ENCODE data around the gene LIPM.

LIPM gene, protein sequence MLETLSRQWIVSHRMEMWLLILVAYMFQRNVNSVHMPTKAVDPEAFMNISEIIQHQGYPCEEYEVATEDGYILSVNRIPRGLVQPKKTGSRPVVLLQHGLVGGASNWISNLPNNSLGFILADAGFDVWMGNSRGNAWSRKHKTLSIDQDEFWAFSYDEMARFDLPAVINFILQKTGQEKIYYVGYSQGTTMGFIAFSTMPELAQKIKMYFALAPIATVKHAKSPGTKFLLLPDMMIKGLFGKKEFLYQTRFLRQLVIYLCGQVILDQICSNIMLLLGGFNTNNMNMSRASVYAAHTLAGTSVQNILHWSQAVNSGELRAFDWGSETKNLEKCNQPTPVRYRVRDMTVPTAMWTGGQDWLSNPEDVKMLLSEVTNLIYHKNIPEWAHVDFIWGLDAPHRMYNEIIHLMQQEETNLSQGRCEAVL

DNA sequence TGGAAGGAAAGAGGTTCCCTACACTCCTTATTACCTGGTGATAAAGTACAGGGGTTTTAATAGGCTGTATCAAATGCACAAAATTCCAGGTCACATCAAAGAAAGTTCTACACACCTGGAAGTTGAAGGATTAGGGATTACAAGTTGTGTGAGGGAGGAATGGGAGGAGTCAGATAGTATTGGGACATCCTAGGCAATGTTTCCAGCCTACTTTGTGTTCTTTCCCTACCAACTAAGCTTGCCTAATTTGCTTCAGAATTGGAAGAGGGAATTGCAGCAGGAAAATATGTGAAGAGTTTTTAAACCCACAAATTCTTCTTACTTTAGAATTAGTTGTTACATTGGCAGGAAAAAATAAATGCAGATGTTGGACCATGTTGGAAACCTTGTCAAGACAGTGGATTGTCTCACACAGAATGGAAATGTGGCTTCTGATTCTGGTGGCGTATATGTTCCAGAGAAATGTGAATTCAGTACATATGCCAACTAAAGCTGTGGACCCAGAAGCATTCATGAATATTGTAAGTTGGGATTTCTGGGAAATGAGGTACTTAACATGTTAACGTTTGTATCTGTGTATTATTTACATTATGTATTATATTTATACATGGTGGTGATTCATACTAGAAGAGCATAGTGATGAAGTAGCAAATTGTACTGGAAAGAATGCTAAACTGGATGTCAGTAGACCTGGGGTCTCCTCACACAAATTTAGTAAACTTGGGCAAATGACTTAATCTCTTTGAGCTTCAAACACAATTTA, at the start of gene LIPM:
Gene LIPM, plus strand, starts transcription at position 208 of the 763 bp plus-strand sequence. Its CDS starts 167 bp downstream, at position 375.
- peaks cover 6% of the 10 kb centered on the region; the same call in 1 of the 2 replicates for H3K4me1 ChIP-seq (ENCODE audit: insufficient read depth, low read length)
- no peaks in the 10 kb centered on the region for H3K9me3 ChIP-seq (ENCODE audit: control insufficient read depth, insufficient read depth, low read length)
- no peak within 1 kb of the TSS for H3K9ac ChIP-seq (ENCODE audit: low read depth, low read length)
- H3K36me3 ChIP-seq (ENCODE audit: insufficient read depth, low read length), result no peaks in the 10 kb centered on the region

DNA sequence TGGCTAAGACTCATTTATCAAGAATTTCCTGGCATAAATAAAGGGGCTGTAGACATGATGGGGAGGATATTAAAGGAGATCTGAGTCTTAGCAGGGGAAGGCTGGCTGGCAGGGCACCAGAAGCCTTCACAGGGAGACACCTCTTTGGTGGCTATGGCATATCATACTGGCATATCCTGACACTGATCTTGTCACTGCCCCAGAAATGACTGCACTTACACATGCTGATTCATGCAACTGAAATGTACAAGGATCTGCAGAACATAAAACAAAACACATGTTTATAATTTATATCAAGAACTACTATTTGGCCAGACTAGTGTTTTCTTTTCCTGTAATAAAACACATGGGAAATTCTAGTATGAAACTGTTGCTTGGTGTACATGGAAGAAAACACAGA, 48.2 kb upstream of the LIPM start:
- Histone ChIP-seq H3K9ac (ENCODE audit: low read depth, low read length) (no peak overlapping the region), H3K9me3 (ENCODE audit: control insufficient read depth, insufficient read depth, low read length) (no peaks in the 10 kb centered on the region), H3K36me3 (ENCODE audit: insufficient read depth, low read length) (no peaks in the 10 kb centered on the region), H3K4me1 (ENCODE audit: insufficient read depth, low read length) (peaks cover 6% of the 10 kb centered on the region; the same call in 1 of the 2 replicates)

DNA sequence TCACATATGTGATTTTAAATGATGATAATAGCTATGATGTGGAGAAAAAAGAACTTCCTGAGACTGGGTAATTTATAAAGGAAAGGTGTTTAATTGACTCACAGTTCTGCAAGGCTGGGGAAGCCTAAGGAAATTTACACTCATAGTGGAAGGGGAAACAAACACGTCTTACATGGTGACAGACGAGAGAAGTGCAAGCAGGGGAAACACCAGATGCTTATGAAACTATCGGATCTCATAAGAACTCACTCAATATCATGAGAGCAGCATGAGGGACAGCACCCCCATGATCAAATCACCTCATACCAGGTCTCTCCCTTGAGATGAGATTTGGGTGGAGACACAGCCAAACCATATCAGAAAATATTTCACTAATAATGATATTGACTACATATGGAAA, 46.8 kb upstream of the LIPM start:
- H3K9ac ChIP-seq (ENCODE audit: low read depth, low read length), result no peak overlapping the region

DNA sequence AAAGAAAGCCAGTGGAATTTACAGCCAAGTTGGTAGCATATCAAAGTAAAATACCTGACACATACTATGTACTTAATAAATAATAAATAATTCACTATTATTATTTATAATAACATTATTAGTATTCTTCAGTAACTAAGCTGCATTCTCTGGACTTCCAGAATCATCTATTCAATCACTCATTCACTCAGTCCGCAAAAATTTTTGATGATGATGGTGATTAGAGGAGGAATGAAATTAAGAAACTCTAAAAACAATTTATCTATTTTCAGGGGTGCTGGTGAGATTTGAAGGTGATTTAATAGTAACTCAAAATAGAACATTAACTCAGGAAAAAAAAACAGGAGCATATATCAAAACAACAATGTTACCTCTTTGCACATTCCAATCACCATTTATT, 45.9 kb upstream of the LIPM start:
- H3K36me3 ChIP-seq (ENCODE audit: insufficient read depth, low read length), result no peaks in the 10 kb centered on the region; the same call in 1 of the 2 replicates
- no peaks in the 10 kb centered on the region for H3K9me3 ChIP-seq (ENCODE audit: control insufficient read depth, insufficient read depth, low read length)
- H3K4me1 ChIP-seq (ENCODE audit: insufficient read depth, low read length), result peaks cover 6% of the 10 kb centered on the region; the same call in 1 of the 2 replicates
- no peak overlapping the region for H3K9ac ChIP-seq (ENCODE audit: low read depth, low read length)

More for the DNA sequence above, 46.8 kb upstream of the LIPM start:
- H3K36me3 ChIP-seq (ENCODE audit: insufficient read depth, low read length), result no peaks in the 10 kb centered on the region; the same call in 1 of the 2 replicates
- peaks cover 6% of the 10 kb centered on the region; the same call in 1 of the 2 replicates for H3K4me1 ChIP-seq (ENCODE audit: insufficient read depth, low read length)
- H3K9me3 ChIP-seq (ENCODE audit: control insufficient read depth, insufficient read depth, low read length), result no peaks in the 10 kb centered on the region

DNA sequence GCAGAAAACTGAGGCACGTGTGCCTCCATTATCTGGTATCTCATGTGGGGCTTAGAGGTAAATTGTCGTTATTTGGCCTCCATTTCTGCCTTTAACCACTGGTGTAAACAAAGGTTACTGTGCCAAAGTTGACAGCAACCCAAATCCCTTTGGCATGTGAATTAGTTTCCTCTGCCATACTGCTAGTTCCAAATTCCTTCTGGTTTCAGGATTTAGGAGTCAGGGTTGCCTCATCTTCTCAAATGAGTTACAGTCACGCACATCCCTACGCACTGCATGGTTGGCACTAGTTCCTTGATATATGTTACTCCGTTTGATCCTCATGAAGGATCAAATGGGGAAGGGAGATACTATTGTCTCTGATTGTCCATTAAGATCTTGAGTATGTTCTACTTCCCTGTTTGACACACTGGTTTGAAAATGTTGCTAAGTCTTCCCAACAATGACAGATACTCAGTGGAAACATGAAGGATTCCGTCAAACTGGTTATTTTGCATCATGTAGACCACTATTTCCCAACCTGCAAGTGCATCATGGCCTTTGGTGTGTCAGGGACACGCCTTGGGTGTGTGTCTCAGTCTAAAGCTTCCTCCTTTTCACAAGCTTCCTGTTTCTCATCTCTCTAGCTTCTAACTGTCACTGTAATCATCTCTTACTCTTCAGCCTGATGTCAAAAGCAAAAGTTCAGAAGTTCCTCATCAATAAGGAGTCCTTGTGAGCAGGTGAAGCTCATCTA, 43.0 kb upstream of the LIPM start, which contains the start of gene LIPN:
Gene LIPN, plus strand, starts transcription at position 655 of the 736 bp plus-strand sequence. CDS start 1,386 bp downstream, outside the sequence.
- H3K9me3 ChIP-seq (ENCODE audit: control insufficient read depth, insufficient read depth, low read length), result no peaks in the 10 kb centered on the region
- no peak within 1 kb of the TSS for H3K9ac ChIP-seq (ENCODE audit: low read depth, low read length)
- no peaks in the 10 kb centered on the region; the same call in 1 of the 2 replicates for H3K36me3 ChIP-seq (ENCODE audit: insufficient read depth, low read length)
- peaks cover 6% of the 10 kb centered on the region; the same call in 1 of the 2 replicates for H3K4me1 ChIP-seq (ENCODE audit: insufficient read depth, low read length)

DNA sequence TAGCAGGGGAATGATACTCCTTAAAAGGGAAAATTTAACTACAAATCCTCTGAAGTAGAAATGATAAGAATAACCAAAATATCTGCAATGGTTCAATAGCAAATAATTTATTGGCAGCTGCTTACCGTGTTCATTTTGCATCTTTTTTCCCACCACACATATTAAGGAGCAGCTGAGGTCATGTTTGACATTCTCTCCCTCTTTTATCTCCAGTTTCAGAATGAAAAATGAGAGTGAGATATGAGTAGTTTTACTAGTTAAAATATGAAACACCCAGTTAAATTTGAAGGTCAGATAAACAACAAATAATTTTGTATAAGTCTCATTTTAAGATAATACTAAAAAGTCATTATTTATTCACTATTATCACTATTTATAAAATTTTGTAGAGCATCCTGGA, 39.6 kb upstream of the LIPM start:
- Histone ChIP-seq H3K36me3 (ENCODE audit: insufficient read depth, low read length) (no peaks in the 10 kb centered on the region; the same call in 1 of the 2 replicates), H3K9me3 (ENCODE audit: control insufficient read depth, insufficient read depth, low read length) (no peaks in the 10 kb centered on the region), H3K4me1 (ENCODE audit: insufficient read depth, low read length) (no peaks in the 10 kb centered on the region), H3K9ac (ENCODE audit: low read depth, low read length) (no peak overlapping the region)

DNA sequence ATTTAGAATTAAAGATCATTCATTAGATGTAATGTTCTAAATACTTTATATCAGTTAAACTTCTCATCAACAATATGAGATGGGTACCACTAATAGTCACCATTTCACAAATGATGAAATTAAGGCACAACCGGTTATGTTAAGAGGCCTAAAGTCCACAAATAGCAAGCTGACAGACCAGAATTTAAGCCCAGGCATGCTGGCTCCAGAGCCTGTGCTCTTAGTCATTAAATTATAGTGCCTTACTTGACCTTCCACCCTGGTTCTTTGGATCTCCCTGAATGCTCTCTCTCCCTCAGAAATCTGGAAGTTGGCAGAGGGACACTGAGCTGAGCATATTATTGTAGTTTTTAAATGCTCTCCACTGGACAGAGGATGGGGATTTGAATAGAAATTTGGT, 39.1 kb upstream of the LIPM start:
- Histone ChIP-seq H3K9ac (ENCODE audit: low read depth, low read length) (no peak overlapping the region), H3K36me3 (ENCODE audit: insufficient read depth, low read length) (no peaks in the 10 kb centered on the region; the same call in 1 of the 2 replicates), H3K4me1 (ENCODE audit: insufficient read depth, low read length) (no peaks in the 10 kb centered on the region), H3K9me3 (ENCODE audit: control insufficient read depth, insufficient read depth, low read length) (no peaks in the 10 kb centered on the region)

DNA sequence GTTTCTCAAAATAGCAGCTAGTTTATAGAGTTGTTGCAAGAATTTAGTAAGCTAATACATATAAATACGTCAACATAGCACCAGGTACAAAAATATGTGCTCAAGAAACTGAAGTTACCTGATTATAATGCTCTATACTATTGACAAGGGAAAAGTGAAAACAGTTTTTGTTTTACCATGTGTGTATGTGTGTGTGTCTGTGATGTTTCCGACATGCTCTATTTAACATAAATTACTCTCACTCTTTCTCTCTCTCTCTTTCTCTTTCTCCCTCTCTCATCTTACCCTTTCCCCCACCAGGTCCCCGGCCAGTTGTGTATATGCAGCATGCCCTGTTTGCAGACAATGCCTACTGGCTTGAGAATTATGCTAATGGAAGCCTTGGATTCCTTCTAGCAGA, 38.4 kb upstream of the LIPM start:
- Histone ChIP-seq H3K9ac (ENCODE audit: low read depth, low read length) (no peak overlapping the region), H3K36me3 (ENCODE audit: insufficient read depth, low read length) (no peaks in the 10 kb centered on the region; the same call in 1 of the 2 replicates), H3K4me1 (ENCODE audit: insufficient read depth, low read length) (no peaks in the 10 kb centered on the region), H3K9me3 (ENCODE audit: control insufficient read depth, insufficient read depth, low read length) (no peaks in the 10 kb centered on the region)

DNA sequence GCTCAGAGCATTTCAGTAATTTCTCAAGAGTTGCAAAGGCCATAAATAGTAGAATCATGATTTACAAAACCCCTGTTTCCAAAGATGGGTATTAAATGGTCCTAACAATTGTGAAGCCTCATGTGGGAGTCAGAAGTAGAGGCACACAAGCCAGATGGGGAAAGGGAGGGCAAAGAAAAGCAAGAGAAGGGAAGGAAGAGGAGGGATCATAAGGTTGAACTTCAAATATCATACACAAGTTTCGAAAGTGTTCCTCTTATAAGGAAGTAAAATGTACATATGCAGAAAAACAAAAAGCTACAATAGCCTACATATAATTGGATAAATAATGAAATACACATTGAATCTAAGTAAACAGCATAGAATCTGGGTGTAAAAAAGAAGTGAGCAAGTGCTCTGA, 36.7 kb upstream of the LIPM start:
- Histone ChIP-seq H3K9me3 (ENCODE audit: control insufficient read depth, insufficient read depth, low read length) (no peaks in the 10 kb centered on the region), H3K4me1 (ENCODE audit: insufficient read depth, low read length) (no peaks in the 10 kb centered on the region), H3K36me3 (ENCODE audit: insufficient read depth, low read length) (no peaks in the 10 kb centered on the region), H3K9ac (ENCODE audit: low read depth, low read length) (no peak overlapping the region)

DNA sequence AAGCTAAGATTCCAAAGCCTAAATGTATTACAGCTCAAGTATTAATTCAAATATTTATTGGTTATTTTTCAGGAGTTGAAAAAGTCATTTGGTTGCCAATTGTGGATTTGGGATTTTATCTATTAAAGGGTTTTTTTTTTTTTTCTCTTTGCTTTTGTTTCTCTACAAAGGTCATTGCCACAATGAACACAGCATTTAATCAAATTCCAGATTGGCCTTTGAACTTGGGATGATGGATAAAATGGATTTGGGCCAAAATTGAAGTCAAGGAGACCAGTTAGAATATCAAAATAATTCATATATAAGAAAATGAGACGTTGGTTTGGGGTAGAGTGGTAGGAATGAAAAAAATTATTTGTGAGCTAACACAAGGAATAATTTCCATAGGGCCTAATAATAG, 33.1 kb upstream of the LIPM start:
- Histone ChIP-seq H3K9ac (ENCODE audit: low read depth, low read length) (no peak overlapping the region), H3K36me3 (ENCODE audit: insufficient read depth, low read length) (no peaks in the 10 kb centered on the region), H3K9me3 (ENCODE audit: control insufficient read depth, insufficient read depth, low read length) (no peaks in the 10 kb centered on the region), H3K4me1 (ENCODE audit: insufficient read depth, low read length) (no peaks in the 10 kb centered on the region)

DNA sequence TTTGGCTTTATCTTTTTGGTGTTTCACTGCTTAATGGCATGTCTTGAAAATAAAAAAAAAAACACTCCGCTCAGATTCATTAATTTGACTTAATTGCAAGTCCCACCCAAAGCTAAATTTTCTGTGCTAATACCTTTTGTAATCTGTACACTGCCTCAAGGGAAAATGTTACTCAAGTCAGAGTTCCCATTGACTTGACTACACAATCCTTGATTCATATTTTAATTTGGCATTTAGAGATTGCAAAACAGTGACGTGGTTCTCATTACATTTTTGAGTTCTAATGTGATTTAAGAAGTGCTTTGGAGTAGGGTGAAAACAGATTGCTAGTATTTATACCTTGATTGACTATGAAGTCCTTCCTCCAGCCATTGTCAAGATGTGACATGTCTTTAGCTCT, 21.3 kb upstream of the LIPM start:
- Histone ChIP-seq H3K4me1 (ENCODE audit: insufficient read depth, low read length) (no peaks in the 10 kb centered on the region), H3K9ac (ENCODE audit: low read depth, low read length) (no peak overlapping the region), H3K9me3 (ENCODE audit: control insufficient read depth, insufficient read depth, low read length) (no peaks in the 10 kb centered on the region), H3K36me3 (ENCODE audit: insufficient read depth, low read length) (no peaks in the 10 kb centered on the region)

DNA sequence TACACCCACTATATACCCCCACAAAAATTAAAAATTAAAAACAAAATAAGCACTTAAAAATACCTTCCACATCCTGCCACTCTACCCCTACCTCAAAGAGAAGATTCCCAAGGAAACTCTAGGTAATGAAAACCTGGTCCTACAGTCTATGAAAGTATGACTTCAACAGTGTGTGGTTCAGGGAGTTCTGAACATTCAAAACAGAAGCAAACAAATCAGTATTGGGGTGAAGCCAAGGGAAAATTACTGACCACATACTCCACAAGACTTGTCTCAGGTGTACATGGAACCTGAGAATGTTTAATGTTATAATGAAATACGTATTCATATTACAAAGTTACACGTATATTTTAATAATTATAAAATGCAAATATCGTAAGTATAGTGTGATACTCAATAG, 20.3 kb upstream of the LIPM start:
- H3K36me3 ChIP-seq (ENCODE audit: insufficient read depth, low read length), result no peaks in the 10 kb centered on the region
- no peak overlapping the region for H3K9ac ChIP-seq (ENCODE audit: low read depth, low read length)
- H3K9me3 ChIP-seq (ENCODE audit: control insufficient read depth, insufficient read depth, low read length), result no peaks in the 10 kb centered on the region
- no peaks in the 10 kb centered on the region for H3K4me1 ChIP-seq (ENCODE audit: insufficient read depth, low read length)

DNA sequence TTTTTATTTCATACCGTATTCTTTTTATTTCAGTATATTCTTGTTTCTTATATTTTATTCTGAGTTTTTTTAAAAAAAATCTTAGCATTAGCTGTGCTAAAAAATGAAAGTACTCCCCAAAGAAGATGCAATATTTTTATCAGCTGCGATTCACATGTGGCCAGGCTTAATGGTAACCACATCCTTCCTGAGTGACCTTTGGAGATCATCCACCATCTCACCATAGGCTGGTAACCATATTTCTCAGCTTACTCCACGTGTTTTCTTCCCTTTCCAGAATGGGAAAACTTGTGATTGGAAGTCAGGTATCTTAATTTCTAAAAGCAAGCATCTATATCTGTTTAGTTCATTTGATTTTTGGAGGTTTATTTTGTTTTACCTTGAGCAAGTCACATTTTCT, 18.8 kb upstream of the LIPM start:
- H3K36me3 ChIP-seq (ENCODE audit: insufficient read depth, low read length), result no peaks in the 10 kb centered on the region

More for the DNA sequence above, 18.8 kb upstream of the LIPM start:
- H3K9ac ChIP-seq (ENCODE audit: low read depth, low read length), result no peak overlapping the region
- H3K9me3 ChIP-seq (ENCODE audit: control insufficient read depth, insufficient read depth, low read length), result no peaks in the 10 kb centered on the region
- H3K4me1 ChIP-seq (ENCODE audit: insufficient read depth, low read length), result no peaks in the 10 kb centered on the region
